HCT116 (cell line): ENCODE results near the gene DUSP18. TPM values are rescaled to one million over a fixed set of nuclear protein-coding genes. Genes with fewer than 3 reads are reported as not detected.

Source experiments
- ATAC-seq: fragments of 200-7000 bp; cut with Tn5 transposase; 2 replicates; pipeline ENCODE4 v1.9.1; 2020; ENCODE audit warnings: mild to moderate bottlenecking, moderate library complexity
- BruUV-seq: library from RNA; stranded (reverse); fragments of 400-500 nt; replicated peaks from 2 replicates; lab custom pipeline; 2021; lab: Mats Ljungman, UMichigan
- CTCF ChIA-PET: fragments of 300-600 bp; sonication (Branson Sonifier 250); formaldehyde crosslinking; loops from one replicate; lab custom pipeline; 2021; ENCODE audit warnings: antibody characterized with exemption; lab: Charles Lee
- POLR2A ChIA-PET: fragments of 300-600, 350-600 bp; sonication (Branson Sonifier 250); formaldehyde crosslinking; loops from one replicate; lab custom pipeline; 2021; ENCODE audit warnings: antibody characterized with exemption; lab: Charles Lee
- RAD21 ChIA-PET, 2 experiments: fragments of 300-600 bp; sonication (Branson Sonifier 250); formaldehyde crosslinking; loops; one replicate each; lab custom pipeline; 2023; ENCODE audit warnings: low total read pairs in 2 of 2; ENCODE audit not compliant: uncharacterized antibody in 2 of 2, unreplicated experiment in 2 of 2, low non-redundant PET in 1 of 2; lab: Charles Lee
- DNase-seq: peaks from one replicate; pipeline ENCODE4 v3.0.0-alpha.2; 2010; ENCODE audit warnings: low read depth, low spot score
- H2AFZ ChIP-seq: fragments of 200-600 bp; shearing (Covaris generic), sonication (generic); 2 replicates; pipeline ENCODE4 v1.6.1; 2017; ENCODE audit warnings: low read depth, mixed run types, mixed read lengths, antibody characterized with exemption, low read length; ENCODE audit not compliant: poor library complexity, severe bottlenecking
- H3K27ac ChIP-seq: 2 replicates; pipeline ENCODE4 v1.5.1; 2012; ENCODE audit warnings: low read depth, low read length
- H3K27me3 ChIP-seq: fragments of 200-600 bp; sonication (generic); 2 replicates; pipeline ENCODE4 v1.6.1; 2016; ENCODE audit warnings: mixed run types, low read length, mixed read lengths; ENCODE audit not compliant: insufficient read depth
- H3K36me3 ChIP-seq, 2 experiments: fragments of 200-500 bp in 1 of 2; fragments of 200-600 bp in 1 of 2; sonication (Bioruptor generic) in 1 of 2; sonication (generic) in 1 of 2; 2 replicates each; pipeline versions ENCODE4 v1.5.1 to v1.6.1; 2014 to 2016; ENCODE audit warnings: low read length in 2 of 2, inconsistent platforms in 1 of 2, mixed read lengths in 1 of 2, mixed run types in 1 of 2; ENCODE audit not compliant: insufficient read depth in 2 of 2, control insufficient read depth in 1 of 2
- H3K4me1 ChIP-seq, 2 experiments: fragments of 200-600 bp in 1 of 2; sonication (generic) in 1 of 2; 2 replicates each; pipeline versions ENCODE4 v1.5.1 to v1.6.1; 2012 to 2017; ENCODE audit warnings: low read length in 2 of 2, inconsistent platforms in 1 of 2, mild to moderate bottlenecking in 1 of 2, mixed read lengths in 1 of 2, mixed run types in 1 of 2, moderate library complexity in 1 of 2; ENCODE audit not compliant: insufficient read depth in 2 of 2, control insufficient read depth in 1 of 2
- H3K4me2 ChIP-seq: fragments of 200-600 bp; sonication (generic); 2 replicates; pipeline ENCODE4 v1.6.1; 2017; ENCODE audit warnings: mixed run types, low read length, mixed read lengths
- H3K4me3 ChIP-seq, 2 experiments: fragments of 200-600 bp in 1 of 2; sonication (generic) in 1 of 2; replicated peaks in 1 of 2; 2 replicates each; pipeline ENCODE4 v1.5.1; 2011 to 2016; ENCODE audit warnings: low read length in 2 of 2, control low read depth in 1 of 2, low read depth in 1 of 2, mild to moderate bottlenecking in 1 of 2, mixed read lengths in 1 of 2, mixed run types in 1 of 2
- H3K79me2 ChIP-seq: fragments of 200-600 bp; sonication (generic); 2 replicates; pipeline ENCODE4 v1.6.1; 2017; ENCODE audit warnings: mild to moderate bottlenecking, mixed run types, low read length, moderate library complexity, mixed read lengths; ENCODE audit not compliant: insufficient read depth
- H3K9ac ChIP-seq: fragments of 200-600 bp; sonication (generic); 2 replicates; pipeline ENCODE4 v1.6.1; 2016; ENCODE audit warnings: low read length, mixed read lengths
- H3K9me2 ChIP-seq: fragments of 200-600 bp; sonication (generic), shearing (Covaris generic); 2 replicates; pipeline ENCODE4 v1.6.1; 2017; ENCODE audit warnings: mixed run types, mild to moderate bottlenecking, moderate library complexity; ENCODE audit not compliant: insufficient read depth
- H3K9me3 ChIP-seq, 2 experiments: fragments of 200-500 bp in 1 of 2; fragments of 200-600 bp in 1 of 2; sonication (Bioruptor generic) in 1 of 2; sonication (generic) in 1 of 2; 2 replicates each; pipeline ENCODE4 v1.6.1; 2014 to 2017; ENCODE audit warnings: low read length in 2 of 2, mixed read lengths in 2 of 2, inconsistent platforms in 1 of 2, low read depth in 1 of 2, mild to moderate bottlenecking in 1 of 2, mixed run types in 1 of 2, moderate library complexity in 1 of 2; ENCODE audit not compliant: control insufficient read depth in 1 of 2, insufficient read depth in 1 of 2
- H4K20me1 ChIP-seq: fragments of 200-600 bp; sonication (generic), shearing (Covaris generic); 2 replicates; pipeline ENCODE4 v1.6.1; 2017; ENCODE audit warnings: mixed run types, mild to moderate bottlenecking, moderate library complexity; ENCODE audit not compliant: insufficient read depth
- CBX3 ChIP-seq: IDR thresholded peaks from 2 replicates; pipeline ENCODE4 v1.6.1; 2012; ENCODE audit warnings: low read depth
- CEBPB ChIP-seq: IDR thresholded peaks from 2 replicates; pipeline ENCODE4 v1.6.1; 2012; ENCODE audit warnings: low read depth
- FOSL1 ChIP-seq: IDR thresholded peaks from 2 replicates; pipeline ENCODE4 v1.6.1; 2012; ENCODE audit warnings: low read depth
- JUND ChIP-seq: IDR thresholded peaks from 2 replicates; pipeline ENCODE4 v1.6.1; 2012
- POLR2A ChIP-seq: IDR thresholded peaks from 2 replicates; pipeline ENCODE4 v1.7.0; 2011; ENCODE audit warnings: borderline replicate concordance; ENCODE audit not compliant: insufficient read depth, insufficient read length; ENCODE audit errors: extremely low read depth
- RAD21 ChIP-seq: IDR thresholded peaks from 2 replicates; pipeline ENCODE4 v1.6.1; 2012; ENCODE audit warnings: low read depth, mild to moderate bottlenecking
- SIN3A ChIP-seq: IDR thresholded peaks from 2 replicates; pipeline ENCODE4 v1.6.1; 2012; ENCODE audit warnings: low read depth
- SRF ChIP-seq: IDR thresholded peaks from 2 replicates; pipeline ENCODE4 v1.6.1; 2012; ENCODE audit warnings: low read depth
- intact Hi-C: fragments of 100-400 bp; cut with micrococcal nuclease; formaldehyde crosslinking; loops from 2 replicates; pipeline ENCODE4 v1.10.0; 2022
- total RNA-seq: library from RNA; stranded (reverse); gene quantifications from one replicate; pipeline ENCODE4 v1.2.1, GENCODE V29; 2021; ENCODE audit not compliant: unreplicated experiment
- TF ChIP-seq, protein P1 (sequence below): IDR thresholded peaks from 2 replicates; pipeline ENCODE4 v1.6.1; 2012; ENCODE audit warnings: low read depth
- TF ChIP-seq, protein P2 (sequence below), 3 experiments: fragments of 200-600 bp in 1 of 3; sonication (generic) in 1 of 3; IDR thresholded peaks in 2 of 3; conservative IDR thresholded peaks in 1 of 3; 2 replicates each; pipeline ENCODE4 v1.5.1; 2012 to 2017; ENCODE audit warnings: low read depth in 2 of 3, low read length in 2 of 3, antibody characterized with exemption in 1 of 3, borderline replicate concordance in 1 of 3, control low read depth in 1 of 3, mild to moderate bottlenecking in 1 of 3, mixed read lengths in 1 of 3, mixed run types in 1 of 3, moderate library complexity in 1 of 3; ENCODE audit not compliant: insufficient read depth in 1 of 3
- TF ChIP-seq, protein P3 (sequence below): IDR thresholded peaks from 2 replicates; pipeline ENCODE4 v1.6.1; 2012

Gene DUSP18
- total RNA-seq, 1 experiment from 2014 or later: 9.7 TPM

DNA sequence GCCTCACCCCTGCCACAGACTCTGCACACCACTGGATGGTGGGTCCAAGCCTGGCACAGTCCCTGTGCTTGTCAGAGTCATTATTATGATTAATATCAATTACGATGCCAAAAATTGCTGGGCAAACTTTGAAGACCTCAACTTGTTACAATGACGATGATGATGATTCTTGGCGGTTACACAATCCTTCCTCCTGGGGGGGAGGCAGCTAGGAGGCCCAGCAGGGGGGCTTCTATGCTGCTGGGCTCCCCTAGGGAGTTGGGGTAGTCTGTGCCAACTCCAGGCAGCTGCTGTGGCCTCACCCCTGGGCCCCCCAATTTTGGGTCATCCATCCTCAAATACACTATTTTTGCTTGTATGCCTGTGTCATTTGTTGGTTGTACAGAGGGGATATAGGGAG, 20.1 kb downstream of the DUSP18 start:
- BruUV-seq: no TSS peak
- Histone ChIP-seq H3K9me2 (no peaks in the 10 kb centered on the region), H4K20me1 (no peaks in the 10 kb centered on the region), H3K9ac (no peak overlapping the region), H3K4me1 (peaks cover 18 to 32% of the 10 kb centered on the region in 2 experiments), H3K4me2 (no peak overlapping the region), H3K4me3 (no peak overlapping the region), H3K79me2 (no peaks in the 10 kb centered on the region), H3K9me3 (no peaks in the 10 kb centered on the region), H3K36me3 (no peaks in the 10 kb centered on the region), H3K27me3 (no peaks in the 10 kb centered on the region), H2AFZ (no peak overlapping the region), H3K27ac (no peak overlapping the region)
- intact Hi-C loops: no loop called here
- RAD21 ChIA-PET: no interaction called here
- POLR2A ChIA-PET: no interaction called here
- TF ChIP-seq SIN3A (no peak), FOSL1 (no peak), CBX3 (no peak)
- TF ChIP-seq, protein P1, sequence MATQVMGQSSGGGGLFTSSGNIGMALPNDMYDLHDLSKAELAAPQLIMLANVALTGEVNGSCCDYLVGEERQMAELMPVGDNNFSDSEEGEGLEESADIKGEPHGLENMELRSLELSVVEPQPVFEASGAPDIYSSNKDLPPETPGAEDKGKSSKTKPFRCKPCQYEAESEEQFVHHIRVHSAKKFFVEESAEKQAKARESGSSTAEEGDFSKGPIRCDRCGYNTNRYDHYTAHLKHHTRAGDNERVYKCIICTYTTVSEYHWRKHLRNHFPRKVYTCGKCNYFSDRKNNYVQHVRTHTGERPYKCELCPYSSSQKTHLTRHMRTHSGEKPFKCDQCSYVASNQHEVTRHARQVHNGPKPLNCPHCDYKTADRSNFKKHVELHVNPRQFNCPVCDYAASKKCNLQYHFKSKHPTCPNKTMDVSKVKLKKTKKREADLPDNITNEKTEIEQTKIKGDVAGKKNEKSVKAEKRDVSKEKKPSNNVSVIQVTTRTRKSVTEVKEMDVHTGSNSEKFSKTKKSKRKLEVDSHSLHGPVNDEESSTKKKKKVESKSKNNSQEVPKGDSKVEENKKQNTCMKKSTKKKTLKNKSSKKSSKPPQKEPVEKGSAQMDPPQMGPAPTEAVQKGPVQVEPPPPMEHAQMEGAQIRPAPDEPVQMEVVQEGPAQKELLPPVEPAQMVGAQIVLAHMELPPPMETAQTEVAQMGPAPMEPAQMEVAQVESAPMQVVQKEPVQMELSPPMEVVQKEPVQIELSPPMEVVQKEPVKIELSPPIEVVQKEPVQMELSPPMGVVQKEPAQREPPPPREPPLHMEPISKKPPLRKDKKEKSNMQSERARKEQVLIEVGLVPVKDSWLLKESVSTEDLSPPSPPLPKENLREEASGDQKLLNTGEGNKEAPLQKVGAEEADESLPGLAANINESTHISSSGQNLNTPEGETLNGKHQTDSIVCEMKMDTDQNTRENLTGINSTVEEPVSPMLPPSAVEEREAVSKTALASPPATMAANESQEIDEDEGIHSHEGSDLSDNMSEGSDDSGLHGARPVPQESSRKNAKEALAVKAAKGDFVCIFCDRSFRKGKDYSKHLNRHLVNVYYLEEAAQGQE: no peak
- DNase-seq: no peak
- CTCF ChIA-PET: no interaction called here
- no peak for ATAC-seq

DNA sequence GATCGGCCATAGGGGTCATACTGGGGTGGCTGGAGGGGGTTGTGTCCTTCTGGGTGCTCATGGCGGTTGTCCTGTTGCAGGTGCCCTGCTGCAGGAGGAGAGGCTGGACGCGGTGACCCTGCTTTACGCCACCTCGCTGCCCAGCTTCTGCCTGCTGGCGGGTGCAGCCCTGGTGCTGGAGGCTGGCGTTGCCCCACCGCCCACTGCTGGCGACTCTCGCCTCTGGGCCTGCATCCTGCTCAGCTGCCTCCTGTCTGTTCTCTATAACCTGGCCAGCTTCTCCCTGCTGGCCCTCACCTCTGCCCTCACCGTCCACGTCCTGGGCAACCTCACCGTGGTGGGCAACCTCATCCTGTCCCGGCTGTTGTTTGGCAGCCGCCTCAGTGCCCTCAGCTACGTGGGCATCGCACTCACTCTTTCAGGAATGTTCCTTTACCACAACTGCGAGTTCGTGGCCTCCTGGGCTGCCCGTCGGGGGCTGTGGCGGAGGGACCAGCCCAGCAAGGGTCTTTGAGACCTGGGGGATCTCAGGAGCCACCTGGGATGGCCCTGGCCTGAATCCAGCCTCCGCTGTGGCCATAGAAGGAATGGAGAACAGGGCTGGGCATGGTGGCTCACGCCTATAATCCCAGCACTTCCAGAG, 21.0 kb downstream of the DUSP18 start:
- Histone ChIP-seq H3K9ac (no peak overlapping the region), H3K36me3 (no peaks in the 10 kb centered on the region), H3K27ac (no peak overlapping the region), H2AFZ (no peak overlapping the region), H3K9me2 (no peaks in the 10 kb centered on the region), H3K4me3 (no peak overlapping the region), H3K4me2 (no peak overlapping the region), H4K20me1 (no peaks in the 10 kb centered on the region), H3K9me3 (no peaks in the 10 kb centered on the region), H3K4me1 (peaks cover 18 to 31% of the 10 kb centered on the region in 2 experiments), H3K79me2 (no peaks in the 10 kb centered on the region), H3K27me3 (no peaks in the 10 kb centered on the region)
- ChIA-PET CTCF (no interaction called here), RAD21 (no interaction called here), POLR2A (no interaction called here)
- BruUV-seq: no TSS peak
- ATAC-seq (no peak), DNase-seq (no peak)
- intact Hi-C loops: no loop called here
- TF ChIP-seq FOSL1 (no peak), SRF (no peak), CEBPB (no peak), JUND (no peak), RAD21 (no peak), POLR2A (no peak)
- TF ChIP-seq, protein P2, sequence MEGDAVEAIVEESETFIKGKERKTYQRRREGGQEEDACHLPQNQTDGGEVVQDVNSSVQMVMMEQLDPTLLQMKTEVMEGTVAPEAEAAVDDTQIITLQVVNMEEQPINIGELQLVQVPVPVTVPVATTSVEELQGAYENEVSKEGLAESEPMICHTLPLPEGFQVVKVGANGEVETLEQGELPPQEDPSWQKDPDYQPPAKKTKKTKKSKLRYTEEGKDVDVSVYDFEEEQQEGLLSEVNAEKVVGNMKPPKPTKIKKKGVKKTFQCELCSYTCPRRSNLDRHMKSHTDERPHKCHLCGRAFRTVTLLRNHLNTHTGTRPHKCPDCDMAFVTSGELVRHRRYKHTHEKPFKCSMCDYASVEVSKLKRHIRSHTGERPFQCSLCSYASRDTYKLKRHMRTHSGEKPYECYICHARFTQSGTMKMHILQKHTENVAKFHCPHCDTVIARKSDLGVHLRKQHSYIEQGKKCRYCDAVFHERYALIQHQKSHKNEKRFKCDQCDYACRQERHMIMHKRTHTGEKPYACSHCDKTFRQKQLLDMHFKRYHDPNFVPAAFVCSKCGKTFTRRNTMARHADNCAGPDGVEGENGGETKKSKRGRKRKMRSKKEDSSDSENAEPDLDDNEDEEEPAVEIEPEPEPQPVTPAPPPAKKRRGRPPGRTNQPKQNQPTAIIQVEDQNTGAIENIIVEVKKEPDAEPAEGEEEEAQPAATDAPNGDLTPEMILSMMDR (IDR thresholded peaks at IDR 0.05 in 2 of 3, conservative IDR thresholded peaks at IDR 0.05 in 1 of 3; ENCODE audit: borderline replicate concordance in 1 of 3, insufficient read depth in 1 of 3, low read depth in 2 of 3, low read length in 2 of 3): no peak
- TF ChIP-seq, protein P3, sequence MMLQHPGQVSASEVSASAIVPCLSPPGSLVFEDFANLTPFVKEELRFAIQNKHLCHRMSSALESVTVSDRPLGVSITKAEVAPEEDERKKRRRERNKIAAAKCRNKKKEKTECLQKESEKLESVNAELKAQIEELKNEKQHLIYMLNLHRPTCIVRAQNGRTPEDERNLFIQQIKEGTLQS: no peak
- TF ChIP-seq, protein P1: no peak
